SK-N-MC (cell line): ENCODE results near the gene BRD3.
"Not testable (repeated sequence)": the region's sequence is repeated elsewhere in the genome, so short reads cannot be mapped to it uniquely, and the experiment has no call there.

Experiments used
- DNase-seq: peaks from one replicate; pipeline ENCODE4 v3.0.0-alpha.2; 2011; ENCODE audit warnings: low read depth, low spot score
- H3K27ac ChIP-seq: fragments of 200-600 bp; sonication (generic); 2 replicates; pipeline ENCODE4 v1.5.1; 2016; ENCODE audit warnings: mixed run types
- H3K36me3 ChIP-seq: fragments of 200-600 bp; sonication (generic); 2 replicates; pipeline ENCODE4 v1.6.1; 2017; ENCODE audit warnings: antibody characterized with exemption, low read length, mixed read lengths; ENCODE audit not compliant: insufficient read depth
- H3K4me3 ChIP-seq: fragments of 200-600 bp; sonication (generic); 2 replicates; pipeline ENCODE4 v1.5.1; 2016
- H3K9ac ChIP-seq: fragments of 200-600 bp; sonication (generic); 2 replicates; pipeline ENCODE4 v1.8.0; 2017; ENCODE audit warnings: mixed run types, mixed read lengths; ENCODE audit not compliant: insufficient read length
- H3K9me3 ChIP-seq: fragments of 200-600 bp; sonication (generic); 2 replicates; pipeline ENCODE4 v1.6.1; 2017; ENCODE audit warnings: low read depth, mild to moderate bottlenecking, antibody characterized with exemption, low read length, moderate library complexity, mixed read lengths
- EZH2 ChIP-seq: fragments of 200-600 bp; sonication (generic); IDR thresholded peaks from one replicate; pipeline ENCODE4 v1.6.1; 2017; ENCODE audit warnings: antibody characterized with exemption
- FOXP2 ChIP-seq: optimal IDR thresholded peaks from 2 replicates; pipeline ENCODE3; 2011; ENCODE audit warnings: mild to moderate bottlenecking, moderate library complexity; ENCODE audit not compliant: insufficient read depth; ENCODE audit errors: extremely low read length, control extremely low read depth
- POLR2AphosphoS5 ChIP-seq: IDR thresholded peaks from 2 replicates; pipeline ENCODE4 v1.6.1; 2012; ENCODE audit warnings: mild to moderate bottlenecking, low read depth, low read length, borderline replicate concordance

BRD3 gene

DNA sequence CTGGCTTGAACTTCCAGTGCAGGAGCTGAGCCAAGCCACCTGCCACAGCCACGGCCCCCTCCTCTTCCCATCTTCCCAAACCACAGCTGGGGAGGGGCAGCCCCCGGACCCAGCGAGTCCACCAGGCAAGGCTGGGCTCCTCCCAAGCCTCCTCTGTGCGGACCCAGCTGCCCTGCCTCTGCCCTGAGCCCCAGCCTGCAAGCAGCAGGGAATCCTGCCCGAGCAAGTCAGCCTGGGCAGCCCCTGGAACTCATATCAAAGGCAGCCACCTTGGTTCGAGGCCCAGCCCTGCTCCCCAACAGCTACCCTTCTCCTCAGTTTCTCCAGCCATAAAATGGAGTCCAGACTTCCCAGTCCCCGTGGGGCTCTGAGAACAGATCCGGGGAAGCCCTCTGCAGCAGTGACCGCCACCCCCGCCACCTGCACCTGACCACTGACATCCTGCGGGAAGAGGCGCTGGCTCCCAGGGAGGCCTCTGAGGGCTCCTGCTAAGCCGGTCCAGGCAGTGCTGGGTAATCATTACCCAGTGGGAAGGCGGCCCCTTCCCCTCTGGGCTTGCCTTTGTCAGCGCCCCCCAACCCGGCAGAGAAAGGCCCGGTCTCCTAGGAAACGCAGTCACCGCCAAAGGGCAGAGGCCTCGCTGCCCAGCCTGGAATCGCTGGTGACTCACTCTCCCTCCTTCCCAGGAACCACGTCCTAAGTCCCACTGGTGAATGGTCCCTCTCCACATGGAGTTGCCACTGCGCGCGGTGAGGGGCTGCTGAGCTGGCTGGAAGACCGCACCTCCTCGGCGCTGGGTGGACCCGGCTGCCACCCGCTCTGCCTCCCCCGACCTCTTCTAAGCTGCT lies 77.2 kb downstream of the BRD3 start:
- Histone ChIP-seq H3K36me3 (no peaks in the 10 kb centered on the region), H3K4me3 (peak overlapping the region; percentile 92), H3K9ac (no peak overlapping the region), H3K9me3 (no peaks in the 10 kb centered on the region), H3K27ac (no peak overlapping the region)
- DNase-seq = no peak
- TF ChIP-seq EZH2 (no peak), POLR2AphosphoS5 (no peak), FOXP2 (no peak)

DNA sequence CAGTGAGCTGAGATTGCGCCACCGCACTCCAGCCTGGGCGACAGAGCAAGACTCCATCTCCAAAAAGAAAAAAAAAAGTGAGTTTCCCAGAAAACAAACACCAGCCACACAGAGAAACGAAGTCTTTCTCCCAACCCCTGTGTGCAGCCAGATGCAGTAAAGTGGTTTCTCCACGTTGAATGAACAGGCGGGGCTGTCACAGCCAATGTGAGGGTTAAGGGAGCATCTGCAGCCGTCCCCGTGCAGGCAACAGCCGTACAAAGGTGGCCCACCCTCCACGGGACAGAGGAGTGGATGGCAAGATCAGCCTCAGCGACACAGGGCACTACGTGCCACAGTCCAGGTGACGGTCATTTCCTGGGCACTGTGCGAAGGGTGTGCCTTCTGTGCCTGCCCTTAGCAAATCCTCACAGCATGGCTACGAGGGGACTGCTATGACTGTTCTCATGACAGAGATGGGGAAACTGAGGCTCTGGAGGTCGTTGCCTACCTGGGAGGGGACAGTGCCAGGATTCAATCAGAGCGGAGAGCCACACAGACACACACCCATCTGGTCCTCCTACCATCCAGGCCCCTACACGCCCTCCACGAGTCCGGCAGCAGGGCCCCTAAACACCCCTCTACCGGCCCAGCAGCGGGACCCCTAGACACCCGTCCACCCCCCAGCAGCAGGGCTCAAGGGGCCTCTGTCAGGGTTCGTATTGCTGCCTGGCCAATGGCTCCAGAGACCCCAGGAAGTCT lies 78.0 kb downstream of the BRD3 start:
- H3K27ac ChIP-seq = no peak overlapping the region
- H3K9ac ChIP-seq = no peak overlapping the region
- H3K36me3 ChIP-seq = no peaks in the 10 kb centered on the region
- TF ChIP-seq EZH2 (no peak), FOXP2 (no peak), POLR2AphosphoS5 (no peak)
- H3K9me3 ChIP-seq = no peaks in the 10 kb centered on the region
- no peak for DNase-seq
- H3K4me3 ChIP-seq = no peak overlapping the region

DNA sequence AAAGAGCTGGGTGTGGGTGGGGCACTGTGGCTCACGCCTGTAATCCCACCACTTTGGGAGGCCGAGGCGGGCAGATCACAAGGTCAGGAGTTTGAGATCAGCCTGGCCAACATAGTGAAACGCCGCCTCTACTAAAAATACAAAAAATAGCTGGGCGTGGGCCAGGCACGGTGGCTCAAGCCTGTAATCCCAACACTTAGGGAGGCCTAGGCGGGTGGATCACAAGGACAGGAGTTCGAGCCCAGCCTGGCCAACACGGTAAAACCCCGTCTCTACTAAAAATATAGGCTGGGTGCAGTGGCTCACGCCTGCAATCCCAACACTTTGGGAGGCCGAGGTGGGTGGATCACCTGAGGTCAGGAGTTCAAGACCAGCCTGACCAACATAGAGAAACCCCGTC lies 79.1 kb downstream of the BRD3 start:
- not testable (repeated sequence) for DNase-seq, H3K9me3 ChIP-seq, H3K9ac ChIP-seq, H3K36me3 ChIP-seq, H3K27ac ChIP-seq, H3K4me3 ChIP-seq

DNA sequence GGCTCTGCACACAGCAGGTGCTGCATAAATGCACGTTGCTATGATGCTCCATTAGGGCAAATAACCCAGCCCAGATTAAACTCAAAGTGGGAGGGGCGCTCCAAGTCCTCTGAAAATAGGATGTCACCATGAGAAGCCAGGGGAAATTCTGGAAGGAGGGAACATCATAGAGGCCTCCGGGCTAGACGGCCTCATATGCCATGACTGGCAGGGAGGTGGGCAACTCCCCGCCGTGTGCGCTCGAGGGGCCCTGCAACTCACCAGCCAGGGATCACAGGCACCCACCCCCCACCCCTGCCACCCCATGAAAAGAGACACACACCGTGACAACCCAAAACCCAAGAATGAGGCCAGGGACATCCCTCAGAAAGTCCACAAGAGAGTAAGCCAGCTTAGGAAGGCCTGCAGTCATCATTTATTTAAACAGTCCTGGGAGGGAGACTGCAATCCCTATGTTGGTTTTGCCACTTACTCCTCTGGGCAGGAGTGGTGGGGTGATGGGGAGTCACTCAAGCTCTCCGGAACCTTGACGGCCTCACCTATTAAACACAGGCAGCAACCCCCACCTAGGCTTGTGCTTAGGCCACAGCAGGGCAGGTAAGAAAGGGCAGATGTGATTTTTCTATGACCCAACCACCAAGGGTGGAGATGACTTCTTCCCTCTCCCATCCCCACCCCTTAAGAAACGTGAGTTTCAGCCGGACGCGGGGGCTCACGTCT lies 79.7 kb downstream of the BRD3 start:
- TF ChIP-seq POLR2AphosphoS5 = no peak
- no peak for TF ChIP-seq FOXP2
- no peak for TF ChIP-seq EZH2
- H3K27ac ChIP-seq = no peak overlapping the region
- H3K9me3 ChIP-seq = no peaks in the 10 kb centered on the region
- DNase-seq = no peak
- H3K9ac ChIP-seq = no peak overlapping the region
- no peak overlapping the region for H3K4me3 ChIP-seq
- no peaks in the 10 kb centered on the region for H3K36me3 ChIP-seq

DNA sequence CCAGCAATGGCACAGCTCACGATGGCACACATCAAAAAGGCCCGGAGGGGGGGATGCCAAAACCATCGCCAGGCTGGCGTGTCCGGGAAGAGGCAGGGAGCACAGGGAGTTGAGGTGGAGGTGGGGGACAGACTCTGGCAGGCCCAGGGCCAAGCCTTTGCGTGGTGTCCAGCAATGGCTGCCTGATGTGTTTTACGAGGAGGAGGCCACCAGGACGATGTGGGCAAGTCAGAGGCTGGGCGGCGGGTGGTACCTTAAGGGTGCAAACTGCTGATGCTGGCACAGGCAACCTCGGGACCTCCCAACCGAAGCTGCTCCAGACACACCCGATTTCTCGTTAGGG lies 80.4 kb downstream of the BRD3 start:
- H3K27ac ChIP-seq = no peak overlapping the region
- TF ChIP-seq POLR2AphosphoS5 = no peak
- no peak for TF ChIP-seq FOXP2
- no peak for TF ChIP-seq EZH2
- H3K4me3 ChIP-seq = no peak overlapping the region
- H3K36me3 ChIP-seq = no peaks in the 10 kb centered on the region
- DNase-seq = no peak
- no peaks in the 10 kb centered on the region for H3K9me3 ChIP-seq
- no peak overlapping the region for H3K9ac ChIP-seq

DNA sequence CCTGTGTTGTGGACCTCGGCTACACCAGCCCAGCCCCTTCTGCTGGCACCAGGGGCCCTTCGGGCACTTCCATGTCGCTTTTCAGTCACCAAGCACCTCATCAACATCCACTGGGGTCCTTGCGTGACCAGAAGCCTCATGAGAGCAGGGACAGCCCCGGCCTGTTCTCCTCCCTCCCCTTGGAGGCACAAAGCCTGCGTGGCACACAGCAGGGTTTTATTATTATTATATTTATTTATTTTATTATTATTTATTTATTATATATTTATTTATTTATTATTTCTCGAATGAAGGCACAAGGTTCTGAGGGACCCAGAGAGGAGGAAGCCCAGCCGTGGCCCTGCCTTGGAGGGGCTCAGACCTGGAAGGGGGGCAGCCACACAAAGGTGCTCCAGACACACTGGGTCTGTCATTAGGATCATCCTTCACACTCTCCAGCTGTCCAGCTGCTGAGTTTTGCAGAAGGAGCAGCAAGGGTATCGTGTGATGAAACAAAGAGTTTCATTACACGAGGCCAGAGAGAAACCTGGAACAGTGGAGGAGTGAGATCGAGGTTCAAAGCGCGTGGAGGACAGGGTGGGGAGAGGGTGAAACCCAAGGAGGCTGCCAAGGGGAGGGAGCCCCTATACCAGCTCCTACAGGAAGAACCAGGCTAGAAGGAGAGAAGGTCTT lies 80.9 kb downstream of the BRD3 start:
- Histone ChIP-seq H3K4me3 (no peak overlapping the region), H3K36me3 (no peaks in the 10 kb centered on the region), H3K9ac (no peak overlapping the region), H3K27ac (no peak overlapping the region), H3K9me3 (no peaks in the 10 kb centered on the region)
- no peak for DNase-seq
- TF ChIP-seq FOXP2 (no peak), EZH2 (no peak), POLR2AphosphoS5 (no peak)

DNA sequence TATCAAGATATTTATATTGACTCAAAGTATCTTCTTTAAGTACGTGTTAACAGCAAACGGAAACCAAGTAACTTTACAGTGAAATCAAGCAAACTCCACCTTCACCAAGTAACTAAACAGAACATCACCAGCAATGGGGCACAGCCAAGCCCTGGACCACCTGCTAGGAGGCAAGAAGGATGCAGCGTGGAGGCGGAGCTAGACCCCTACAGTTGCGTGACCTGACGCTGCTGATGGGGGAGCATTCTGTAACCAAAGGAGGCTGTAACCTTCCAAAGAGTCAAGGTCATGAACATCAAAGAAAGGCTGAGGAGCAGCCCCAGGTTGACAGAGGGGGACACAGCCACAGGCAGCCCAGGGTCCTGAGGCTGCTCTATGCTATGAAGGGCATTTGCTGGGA lies 81.8 kb downstream of the BRD3 start:
- Histone ChIP-seq H3K9ac (no peak overlapping the region), H3K9me3 (no peaks in the 10 kb centered on the region), H3K27ac (no peak overlapping the region), H3K4me3 (no peak overlapping the region), H3K36me3 (no peaks in the 10 kb centered on the region)
- TF ChIP-seq POLR2AphosphoS5 (no peak), FOXP2 (no peak), EZH2 (no peak)
- DNase-seq = no peak

DNA sequence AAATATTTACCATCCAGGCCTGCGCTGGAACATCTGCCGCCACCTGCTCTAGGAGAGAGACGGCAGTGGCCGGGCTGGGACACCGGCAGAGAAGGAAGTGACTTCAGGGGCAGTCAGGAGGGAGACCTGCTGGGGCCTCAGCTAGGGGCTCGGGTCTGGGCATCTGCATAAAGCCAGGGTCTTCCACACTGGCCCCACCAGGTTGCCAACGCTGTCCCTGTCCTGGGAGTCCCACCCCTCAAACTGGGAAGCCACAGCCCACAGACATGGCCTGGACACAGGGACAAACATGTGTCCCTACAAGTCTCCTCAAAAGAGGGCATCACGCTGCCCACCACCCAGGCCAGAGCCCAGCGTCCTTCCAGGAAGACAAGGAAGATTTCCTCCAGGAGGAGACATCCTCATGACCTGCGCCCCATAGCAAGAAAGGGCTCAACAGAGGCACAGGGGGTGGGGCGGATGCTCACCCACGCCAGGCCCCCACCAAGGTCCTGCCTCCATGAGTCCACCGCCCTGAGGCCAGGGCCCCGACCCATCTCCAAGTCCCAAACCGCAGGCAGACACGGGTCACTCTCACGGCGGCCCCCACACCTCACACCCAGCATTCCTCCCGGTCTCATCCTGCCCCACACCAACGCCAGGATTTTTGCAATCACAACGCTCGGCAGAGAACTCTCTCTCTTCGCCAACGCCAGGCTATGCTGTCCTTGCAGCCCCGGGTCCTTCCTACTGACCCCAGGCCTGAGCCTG lies 84.7 kb downstream of the BRD3 start:
- Histone ChIP-seq H3K36me3 (no peaks in the 10 kb centered on the region), H3K9ac (no peak overlapping the region), H3K9me3 (no peaks in the 10 kb centered on the region), H3K4me3 (no peak overlapping the region), H3K27ac (no peak overlapping the region)
- DNase-seq = no peak
- TF ChIP-seq EZH2 = no peak
- TF ChIP-seq FOXP2 = no peak
- no peak for TF ChIP-seq POLR2AphosphoS5
